ENCODE results near the gene FTCD. TPM values are rescaled to one million over a fixed set of nuclear protein-coding genes. Genes with fewer than 3 reads are reported as not detected.

FTCD gene
- total and polyA plus RNA-seq, 9 of the 15 experiments (the other 6 are each of a cell fraction or from before 2014, with no cell fraction given) = 0.11 to 1.6 (median 0.67) TPM; not detected in 5

GRCh38 chr21:46116776-46117585, 38.4 kb downstream of the FTCD start (continued):
- TF ChIP-seq, protein P1, sequence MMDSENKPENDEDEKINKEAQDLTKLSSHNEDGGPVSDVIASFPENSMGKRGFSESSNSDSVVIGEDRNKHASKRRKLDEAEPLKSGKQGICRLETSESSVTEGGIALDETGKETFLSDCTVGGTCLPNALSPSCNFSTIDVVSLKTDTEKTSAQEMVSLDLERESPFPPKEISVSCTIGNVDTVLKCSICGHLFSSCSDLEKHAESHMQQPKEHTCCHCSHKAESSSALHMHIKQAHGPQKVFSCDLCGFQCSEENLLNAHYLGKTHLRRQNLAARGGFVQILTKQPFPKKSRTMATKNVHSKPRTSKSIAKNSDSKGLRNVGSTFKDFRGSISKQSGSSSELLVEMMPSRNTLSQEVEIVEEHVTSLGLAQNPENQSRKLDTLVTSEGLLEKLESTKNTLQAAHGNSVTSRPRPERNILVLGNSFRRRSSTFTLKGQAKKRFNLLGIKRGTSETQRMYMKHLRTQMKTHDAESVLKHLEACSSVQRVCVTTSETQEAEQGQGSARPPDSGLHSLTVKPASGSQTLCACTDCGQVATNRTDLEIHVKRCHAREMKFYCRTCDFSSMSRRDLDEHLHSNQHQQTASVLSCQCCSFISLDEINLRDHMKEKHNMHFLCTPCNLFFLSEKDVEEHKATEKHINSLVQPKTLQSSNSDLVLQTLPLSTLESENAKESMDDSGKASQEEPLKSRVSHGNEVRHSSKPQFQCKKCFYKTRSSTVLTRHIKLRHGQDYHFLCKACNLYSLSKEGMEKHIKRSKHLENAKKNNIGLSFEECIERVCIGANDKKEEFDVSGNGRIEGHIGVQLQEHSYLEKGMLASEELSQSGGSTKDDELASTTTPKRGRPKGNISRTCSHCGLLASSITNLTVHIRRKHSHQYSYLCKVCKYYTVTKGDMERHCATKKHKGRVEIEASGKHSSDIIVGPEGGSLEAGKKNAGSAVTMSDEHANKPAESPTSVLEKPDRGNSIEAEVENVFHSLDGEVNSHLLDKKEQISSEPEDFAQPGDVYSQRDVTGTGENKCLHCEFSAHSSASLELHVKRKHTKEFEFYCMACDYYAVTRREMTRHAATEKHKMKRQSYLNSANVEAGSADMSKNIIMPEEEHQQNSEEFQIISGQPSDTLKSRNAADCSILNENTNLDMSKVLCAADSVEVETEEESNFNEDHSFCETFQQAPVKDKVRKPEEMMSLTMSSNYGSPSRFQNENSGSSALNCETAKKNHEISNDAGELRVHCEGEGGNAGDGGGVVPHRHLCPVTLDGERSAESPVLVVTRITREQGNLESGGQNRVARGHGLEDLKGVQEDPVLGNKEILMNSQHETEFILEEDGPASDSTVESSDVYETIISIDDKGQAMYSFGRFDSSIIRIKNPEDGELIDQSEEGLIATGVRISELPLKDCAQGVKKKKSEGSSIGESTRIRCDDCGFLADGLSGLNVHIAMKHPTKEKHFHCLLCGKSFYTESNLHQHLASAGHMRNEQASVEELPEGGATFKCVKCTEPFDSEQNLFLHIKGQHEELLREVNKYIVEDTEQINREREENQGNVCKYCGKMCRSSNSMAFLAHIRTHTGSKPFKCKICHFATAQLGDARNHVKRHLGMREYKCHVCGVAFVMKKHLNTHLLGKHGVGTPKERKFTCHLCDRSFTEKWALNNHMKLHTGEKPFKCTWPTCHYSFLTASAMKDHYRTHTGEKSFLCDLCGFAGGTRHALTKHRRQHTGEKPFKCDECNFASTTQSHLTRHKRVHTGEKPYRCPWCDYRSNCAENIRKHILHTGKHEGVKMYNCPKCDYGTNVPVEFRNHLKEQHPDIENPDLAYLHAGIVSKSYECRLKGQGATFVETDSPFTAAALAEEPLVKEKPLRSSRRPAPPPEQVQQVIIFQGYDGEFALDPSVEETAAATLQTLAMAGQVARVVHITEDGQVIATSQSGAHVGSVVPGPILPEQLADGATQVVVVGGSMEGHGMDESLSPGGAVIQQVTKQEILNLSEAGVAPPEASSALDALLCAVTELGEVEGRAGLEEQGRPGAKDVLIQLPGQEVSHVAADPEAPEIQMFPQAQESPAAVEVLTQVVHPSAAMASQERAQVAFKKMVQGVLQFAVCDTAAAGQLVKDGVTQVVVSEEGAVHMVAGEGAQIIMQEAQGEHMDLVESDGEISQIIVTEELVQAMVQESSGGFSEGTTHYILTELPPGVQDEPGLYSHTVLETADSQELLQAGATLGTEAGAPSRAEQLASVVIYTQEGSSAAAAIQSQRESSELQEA (IDR thresholded peaks at IDR 0.05; ENCODE audit: low read depth) = no peak
- TF ChIP-seq FOXJ3 (CRISPR knock-in tag; IDR thresholded peaks at IDR 0.05) (no peak), KLF13 (tag; IDR thresholded peaks at IDR 0.05; ENCODE audit: borderline replicate concordance, low read depth) (no peak), GATAD2A (IDR thresholded peaks at IDR 0.05) (no peak), MTA2 (IDR thresholded peaks at IDR 0.05; ENCODE audit: low read depth) (no peak), DIDO1 (tag; IDR thresholded peaks at IDR 0.05; ENCODE audit: low read depth) (no peak), CCAR2 (IDR thresholded peaks at IDR 0.05; ENCODE audit: low read depth, low read length) (no peak)
- TF ChIP-seq, protein P2, sequence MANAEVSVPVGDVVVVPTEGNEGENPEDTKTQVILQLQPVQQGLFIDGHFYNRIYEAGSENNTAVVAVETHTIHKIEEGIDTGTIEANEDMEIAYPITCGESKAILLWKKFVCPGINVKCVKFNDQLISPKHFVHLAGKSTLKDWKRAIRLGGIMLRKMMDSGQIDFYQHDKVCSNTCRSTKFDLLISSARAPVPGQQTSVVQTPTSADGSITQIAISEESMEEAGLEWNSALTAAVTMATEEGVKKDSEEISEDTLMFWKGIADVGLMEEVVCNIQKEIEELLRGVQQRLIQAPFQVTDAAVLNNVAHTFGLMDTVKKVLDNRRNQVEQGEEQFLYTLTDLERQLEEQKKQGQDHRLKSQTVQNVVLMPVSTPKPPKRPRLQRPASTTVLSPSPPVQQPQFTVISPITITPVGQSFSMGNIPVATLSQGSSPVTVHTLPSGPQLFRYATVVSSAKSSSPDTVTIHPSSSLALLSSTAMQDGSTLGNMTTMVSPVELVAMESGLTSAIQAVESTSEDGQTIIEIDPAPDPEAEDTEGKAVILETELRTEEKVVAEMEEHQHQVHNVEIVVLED (CRISPR knock-in tag; IDR thresholded peaks at IDR 0.05) = no peak
- TF ChIP-seq, protein P3, sequence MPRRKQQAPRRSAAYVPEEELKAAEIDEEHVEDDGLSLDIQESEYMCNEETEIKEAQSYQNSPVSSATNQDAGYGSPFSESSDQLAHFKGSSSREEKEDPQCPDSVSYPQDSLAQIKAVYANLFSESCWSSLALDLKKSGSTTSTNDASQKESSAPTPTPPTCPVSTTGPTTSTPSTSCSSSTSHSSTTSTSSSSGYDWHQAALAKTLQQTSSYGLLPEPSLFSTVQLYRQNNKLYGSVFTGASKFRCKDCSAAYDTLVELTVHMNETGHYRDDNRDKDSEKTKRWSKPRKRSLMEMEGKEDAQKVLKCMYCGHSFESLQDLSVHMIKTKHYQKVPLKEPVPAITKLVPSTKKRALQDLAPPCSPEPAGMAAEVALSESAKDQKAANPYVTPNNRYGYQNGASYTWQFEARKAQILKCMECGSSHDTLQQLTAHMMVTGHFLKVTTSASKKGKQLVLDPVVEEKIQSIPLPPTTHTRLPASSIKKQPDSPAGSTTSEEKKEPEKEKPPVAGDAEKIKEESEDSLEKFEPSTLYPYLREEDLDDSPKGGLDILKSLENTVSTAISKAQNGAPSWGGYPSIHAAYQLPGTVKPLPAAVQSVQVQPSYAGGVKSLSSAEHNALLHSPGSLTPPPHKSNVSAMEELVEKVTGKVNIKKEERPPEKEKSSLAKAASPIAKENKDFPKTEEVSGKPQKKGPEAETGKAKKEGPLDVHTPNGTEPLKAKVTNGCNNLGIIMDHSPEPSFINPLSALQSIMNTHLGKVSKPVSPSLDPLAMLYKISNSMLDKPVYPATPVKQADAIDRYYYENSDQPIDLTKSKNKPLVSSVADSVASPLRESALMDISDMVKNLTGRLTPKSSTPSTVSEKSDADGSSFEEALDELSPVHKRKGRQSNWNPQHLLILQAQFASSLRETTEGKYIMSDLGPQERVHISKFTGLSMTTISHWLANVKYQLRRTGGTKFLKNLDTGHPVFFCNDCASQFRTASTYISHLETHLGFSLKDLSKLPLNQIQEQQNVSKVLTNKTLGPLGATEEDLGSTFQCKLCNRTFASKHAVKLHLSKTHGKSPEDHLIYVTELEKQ (CRISPR knock-in tag; IDR thresholded peaks at IDR 0.05) = no peak
